AML-193 (cell line): Measurements from ENCODE around the gene CXADR.

Experiments
- DNase-seq, 2 experiments: peaks; one replicate each; lab custom pipeline; 2025; lab: John Stamatoyannopoulos, UW

CXADR gene

DNA sequence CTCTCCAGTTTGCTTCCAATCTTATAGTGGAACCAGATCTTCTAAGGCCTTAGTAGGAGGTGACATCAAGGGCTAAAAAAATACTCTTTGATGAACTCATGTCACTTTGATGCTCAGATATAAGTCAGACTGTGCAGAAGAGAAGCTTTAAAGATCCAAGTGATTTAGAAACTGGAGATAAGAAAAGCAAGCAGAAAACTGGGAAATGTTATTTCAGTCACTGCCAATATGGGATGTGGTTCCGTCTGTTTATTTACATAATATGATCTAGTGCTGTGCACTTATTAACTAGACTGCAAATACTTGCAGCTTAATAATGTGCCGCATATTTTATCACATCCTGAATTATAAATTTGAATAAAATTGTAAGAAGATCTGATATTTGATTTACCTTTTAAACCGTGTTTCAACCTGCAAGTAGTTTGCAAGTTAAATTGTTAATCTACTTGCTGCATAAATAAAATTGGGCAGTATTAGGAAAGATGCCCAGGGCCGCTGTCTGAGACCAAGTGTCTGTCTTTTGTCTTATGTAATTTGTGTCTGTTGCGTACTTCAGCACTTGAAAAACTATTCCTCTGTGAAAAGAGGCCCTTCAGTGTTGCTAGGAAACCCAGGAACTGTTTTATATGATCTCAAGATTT lies 29.6 kb downstream of the CXADR start:
- DNase-seq: no peak

GRCh38 chr21:17545007-17545406 lies 32.2 kb downstream of the CXADR start:
- no peak for DNase-seq

- no peak for DNase-seq
These were observed 35.4 kb downstream of the CXADR start for GRCh38 chr21:17548262-17548661.

GRCh38 chr21:17550671-17551308 lies 37.9 kb downstream of the CXADR start:
- no peak for DNase-seq

DNA sequence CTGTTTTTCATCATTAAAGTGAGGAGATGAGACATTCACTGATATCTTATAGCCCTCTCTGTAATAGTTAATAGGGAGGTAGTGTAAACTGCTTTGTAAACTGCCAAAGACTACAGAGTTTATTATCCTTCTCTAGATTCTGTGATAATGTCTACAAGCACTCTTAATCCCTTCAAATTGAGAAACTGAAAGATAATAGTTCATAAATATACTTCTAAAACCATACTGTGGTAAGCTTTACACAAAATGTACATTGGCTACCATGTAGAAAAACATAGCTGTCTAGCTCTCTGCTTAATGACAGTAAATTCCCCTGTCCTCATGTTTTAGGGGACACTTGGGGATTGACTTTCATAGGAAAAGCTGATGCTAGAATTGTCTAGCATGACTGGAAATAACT lies 39.6 kb downstream of the CXADR start:
- no peak for DNase-seq

- DNase-seq: no peak
These were observed 41.3 kb downstream of the CXADR start for GRCh38 chr21:17554120-17554519.

DNA sequence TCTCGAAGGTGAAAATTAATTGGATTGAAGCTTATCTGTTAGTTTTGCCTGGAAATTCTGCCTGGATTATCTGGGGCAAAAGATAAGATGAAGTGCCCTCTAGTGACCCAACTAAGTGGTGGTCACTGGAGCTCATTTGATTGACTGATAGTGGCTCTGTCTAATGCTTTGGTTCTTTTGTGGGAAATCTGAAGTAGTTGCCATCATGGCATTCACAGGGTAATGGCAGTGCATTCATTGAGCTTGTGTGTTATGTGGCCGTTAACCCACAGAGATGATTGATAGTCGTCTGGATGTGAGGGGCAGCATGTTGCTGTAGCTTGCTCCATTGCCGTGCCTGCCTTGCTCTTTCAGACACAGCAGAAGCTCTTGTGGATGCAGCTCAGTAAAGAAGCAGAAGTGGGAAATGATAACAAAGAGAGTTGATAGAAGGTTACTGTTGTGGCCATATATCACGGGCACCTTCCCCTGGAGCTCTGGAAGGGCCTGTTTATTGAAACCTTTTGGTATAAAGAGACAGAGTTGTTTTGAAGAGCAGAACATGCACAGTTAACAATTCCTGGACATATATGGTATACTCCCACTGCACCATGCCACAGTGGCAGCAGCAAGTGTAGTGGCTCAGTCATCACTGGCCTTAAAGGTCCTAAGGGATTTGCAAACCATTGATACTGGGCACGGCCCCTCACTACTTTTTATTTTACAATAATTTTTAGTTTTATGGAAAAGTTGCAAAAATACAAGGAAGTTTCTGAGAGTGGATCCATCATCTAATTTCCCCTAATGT lies 42.0 kb downstream of the CXADR start:
- no peak for DNase-seq

GRCh38 chr21:17560377-17561025 lies 47.7 kb downstream of the CXADR start:
- no peak for DNase-seq

- DNase-seq: no peak
These were observed 57.9 kb downstream of the CXADR start for GRCh38 chr21:17570786-17571185.

- no peak for DNase-seq
These were observed 59.6 kb downstream of the CXADR start for GRCh38 chr21:17572431-17572830.

DNA sequence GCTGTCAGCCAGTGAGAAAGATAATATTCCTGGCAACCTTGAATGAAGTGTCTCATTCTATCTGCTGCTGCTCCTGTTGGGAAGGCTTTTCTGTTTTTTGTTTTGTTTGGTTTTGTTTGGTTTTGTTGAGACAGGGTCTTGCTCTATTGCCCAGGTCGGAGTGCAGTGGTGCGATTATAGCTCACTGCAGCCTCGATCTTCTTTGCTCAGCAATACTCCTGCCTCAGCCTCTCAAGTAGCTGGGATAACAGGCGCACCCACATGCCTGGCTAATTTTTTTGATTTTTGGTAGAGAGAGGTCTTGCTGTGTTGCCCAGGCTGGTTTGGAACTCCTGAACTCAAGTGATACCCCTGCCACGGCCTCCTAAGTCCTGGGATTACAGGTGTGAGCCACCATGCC lies 62.2 kb downstream of the CXADR start:
- no peak for DNase-seq

- DNase-seq: no peak
These were observed 63.4 kb downstream of the CXADR start for GRCh38 chr21:17576080-17576835.

GRCh38 chr21:17577701-17578100 lies 64.9 kb downstream of the CXADR start:
- no peak for DNase-seq

GRCh38 chr21:17578162-17578561 lies 65.3 kb downstream of the CXADR start:
- DNase-seq: no peak

DNA sequence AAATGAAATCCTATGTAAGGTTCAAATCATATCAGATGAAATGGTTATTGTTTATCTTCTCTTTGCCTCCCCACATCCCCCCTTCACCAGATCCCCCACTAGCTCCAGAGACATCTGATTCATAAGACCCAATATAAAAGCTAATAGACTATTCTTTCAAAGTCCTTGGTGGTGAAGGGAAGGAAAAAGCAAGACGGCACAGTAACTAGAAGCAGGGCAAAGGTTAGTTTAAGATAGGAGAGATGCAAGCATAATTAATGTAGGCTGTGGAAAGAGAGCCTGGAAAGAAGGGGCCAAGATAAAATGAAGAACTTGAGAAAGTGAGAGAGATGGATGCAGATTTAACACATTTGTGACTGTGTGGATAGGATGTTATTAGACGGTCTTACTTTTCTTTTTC lies 66.0 kb downstream of the CXADR start:
- DNase-seq: no peak

- no peak for DNase-seq
These were observed 67.5 kb downstream of the CXADR start for GRCh38 chr21:17580319-17580718.

GRCh38 chr21:17583898-17584297 lies 71.1 kb downstream of the CXADR start:
- DNase-seq: no peak

DNA sequence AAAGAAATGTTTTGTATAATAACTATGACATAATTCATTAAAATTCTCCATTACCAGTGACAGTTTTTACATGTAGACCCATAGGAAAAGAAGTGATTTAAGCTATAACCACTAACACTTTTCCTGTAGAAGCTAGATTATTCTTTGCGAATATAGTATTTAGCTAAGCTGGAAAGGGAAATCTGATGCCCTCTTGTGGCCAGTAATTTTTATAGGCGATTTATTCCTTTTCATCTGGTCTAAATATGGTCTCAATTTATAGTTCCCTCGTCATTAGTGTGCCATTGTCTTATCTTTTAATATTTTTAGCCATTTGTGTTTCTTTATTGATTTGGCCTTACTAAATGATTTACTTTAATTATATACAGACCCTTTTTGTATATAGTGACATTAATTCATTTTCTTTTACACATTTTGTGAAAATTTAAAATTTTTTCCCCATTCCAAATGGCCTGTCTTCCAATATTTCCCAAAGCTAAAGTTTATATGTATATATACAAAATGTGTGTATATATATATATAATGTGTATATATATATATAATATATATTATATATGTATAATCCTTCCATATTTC lies 73.1 kb downstream of the CXADR start:
- DNase-seq: peak; percentile 23 to 47

DNA sequence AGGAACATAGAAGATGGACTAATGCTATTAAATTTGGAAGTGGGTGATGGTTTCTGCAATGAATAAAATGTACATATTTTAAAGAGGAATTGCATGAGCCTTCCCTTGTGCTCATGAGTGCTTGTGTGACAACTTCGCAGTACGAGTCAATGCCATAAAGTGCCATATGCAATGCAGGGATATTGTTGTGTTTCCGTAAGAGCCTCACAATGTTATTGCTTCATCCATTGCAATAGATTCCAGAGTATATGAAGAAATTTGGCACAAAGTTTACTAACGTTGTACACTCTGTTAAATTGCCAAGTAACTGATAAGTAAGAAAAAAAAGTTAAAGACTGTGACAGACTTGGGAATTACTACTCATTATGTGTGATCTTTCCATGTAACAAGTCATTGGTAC lies 77.6 kb downstream of the CXADR start:
- no peak for DNase-seq

- DNase-seq: no peak
These were observed 84.8 kb downstream of the CXADR start for GRCh38 chr21:17597680-17598079.

- DNase-seq: no peak
These were observed 85.6 kb downstream of the CXADR start for GRCh38 chr21:17598437-17598836.

DNA sequence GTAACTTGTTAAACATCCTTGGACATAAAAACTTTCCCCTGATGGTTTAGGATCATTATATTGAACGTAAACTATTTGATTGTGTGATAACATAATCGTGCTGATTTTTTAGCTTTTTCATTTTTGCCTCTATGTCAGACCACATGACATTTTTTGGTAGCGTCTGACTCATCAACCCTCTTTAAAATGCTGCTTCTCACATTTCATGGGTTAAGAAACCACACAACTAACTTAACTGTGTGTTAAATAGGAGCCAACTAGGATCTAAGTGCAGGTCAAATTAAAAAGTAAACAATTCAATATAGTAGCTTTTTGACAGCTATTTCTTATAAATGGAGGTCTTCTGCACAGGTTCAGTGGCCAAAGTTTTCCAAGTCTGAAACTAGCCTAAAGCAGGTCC lies 90.0 kb downstream of the CXADR start:
- DNase-seq: no peak
